A549 (cell line): Measurements from ENCODE around the gene NDUFA8. TPM values are rescaled to one million over a fixed set of nuclear protein-coding genes. Genes with fewer than 3 reads are reported as not detected.

ENCODE experiments used
- ATAC-seq, 2 experiments: fragments of 200-7000 bp in 1 of 2; fragments of >200 bp in 1 of 2; cut with Nextera tagmentation in 1 of 2; cut with Tn5 transposase in 1 of 2; 3 replicates each; pipeline versions ENCODE4 v1.8.0 to v1.9.1; 2018 to 2020; ENCODE audit warnings: mild to moderate bottlenecking in 1 of 2, moderate library complexity in 1 of 2
- CTCF ChIA-PET: fragments of 300-600 bp; sonication (Branson Sonifier 250); formaldehyde crosslinking; extraction: SDS; loops from one replicate; lab custom pipeline; 2021; ENCODE audit warnings: antibody characterized with exemption, inconsistent platforms; lab: Yijun Ruan, JAX
- POLR2A ChIA-PET: fragments of 350-600 bp; formaldehyde crosslinking; extraction: SDS; loops from one replicate; lab custom pipeline; 2021; ENCODE audit warnings: antibody characterized with exemption, inconsistent platforms; lab: Yijun Ruan, JAX
- DNase-seq, 2 experiments: peaks; one replicate each; pipeline versions ENCODE4 v3.0.0 to v3.0.0-alpha.2; 2011 to 2016; ENCODE audit warnings: low read depth in 1 of 2, low spot score in 1 of 2
- FAIRE-seq: peaks from 2 replicates; lab custom pipeline; 2011; peaks lifted over from hg19 to GRCh38; lab: Jason Lieb, UNC
- H3K27ac ChIP-seq, 2 experiments: fragments of >200 bp; sonication (Bioruptor Twin); formaldehyde crosslinking; 3 replicates each; pipeline ENCODE4 v1.5.1; 2016 to 2017
- H3K4me1 ChIP-seq: fragments of >200 bp; sonication (Bioruptor Twin); formaldehyde crosslinking; 3 replicates; pipeline ENCODE4 v1.6.1; 2016
- H3K4me2 ChIP-seq: fragments of >200 bp; sonication (Bioruptor Twin); formaldehyde crosslinking; 3 replicates; pipeline ENCODE4 v1.6.1; 2016
- H3K4me3 ChIP-seq: fragments of >200 bp; sonication (Bioruptor Twin); formaldehyde crosslinking; 3 replicates; pipeline ENCODE4 v1.5.1; 2016
- H3K9me3 ChIP-seq: fragments of >200 bp; sonication (Bioruptor Twin); formaldehyde crosslinking; 3 replicates; pipeline ENCODE4 v1.6.1; 2016
- CTCF ChIP-seq: fragments of >200 bp; sonication (Bioruptor Twin); formaldehyde crosslinking; IDR thresholded peaks from 3 replicates; pipeline ENCODE4 v1.5.1; 2016
- E2F6 ChIP-seq: IDR thresholded peaks from 2 replicates; pipeline ENCODE4 v1.6.1; 2012; ENCODE audit warnings: low read depth, borderline replicate concordance
- EHF ChIP-seq: fragments of 250-450 bp; sonication (Bioruptor Pico); IDR thresholded peaks from 2 replicates; pipeline ENCODE4 v1.5.0; 2020; ENCODE audit warnings: mild to moderate bottlenecking
- FOSL2 ChIP-seq, 2 experiments: fragments of 450-650 bp in 1 of 2; fragments of >200 bp in 1 of 2; sonication (Bioruptor Twin) in 1 of 2; formaldehyde crosslinking; IDR thresholded peaks; 2 replicates each; pipeline versions ENCODE4 v1.5.0 to v1.6.1; 2016 to 2020; ENCODE audit warnings: mild to moderate bottlenecking in 1 of 2, moderate library complexity in 1 of 2
- HES2 ChIP-seq: fragments of >200 bp; sonication (Bioruptor Twin); formaldehyde crosslinking; IDR thresholded peaks from 2 replicates; pipeline ENCODE4 v1.6.1; 2016
- HOXA7 ChIP-seq: fragments of 250-450 bp; sonication (Bioruptor Pico); IDR thresholded peaks from 2 replicates; pipeline ENCODE4 v1.5.0; 2020; ENCODE audit warnings: mild to moderate bottlenecking, moderate library complexity
- JUNB ChIP-seq: fragments of >200 bp; sonication (Bioruptor Twin); formaldehyde crosslinking; IDR thresholded peaks from 2 replicates; pipeline ENCODE4 v1.6.1; 2016
- MAFK ChIP-seq: fragments of 450-650 bp; IDR thresholded peaks from 2 replicates; pipeline ENCODE4 v1.6.1; 2014; ENCODE audit not compliant: partially characterized antibody
- MAZ ChIP-seq: fragments of 150-350 bp; IDR thresholded peaks from 2 replicates; pipeline ENCODE4 v1.6.1; 2014; ENCODE audit warnings: antibody characterized with exemption, low read depth, low read length, borderline replicate concordance
- NPAS2 ChIP-seq: fragments of 250-450 bp; sonication (Bioruptor Pico); IDR thresholded peaks from 2 replicates; pipeline ENCODE4 v1.8.0; 2022; ENCODE audit warnings: mild to moderate bottlenecking, moderate library complexity, borderline replicate concordance
- NR3C1 ChIP-seq: fragments of >200 bp; sonication (Bioruptor Twin); formaldehyde crosslinking; IDR thresholded peaks from 3 replicates; pipeline ENCODE4 v1.6.1; 2017
- PHF8 ChIP-seq: fragments of 200-600 bp; sonication (generic); IDR thresholded peaks from 2 replicates; pipeline ENCODE4 v1.6.1; 2016; ENCODE audit warnings: low read depth, mild to moderate bottlenecking, antibody characterized with exemption, moderate library complexity, borderline replicate concordance
- POLR2A ChIP-seq: IDR thresholded peaks from 2 replicates; pipeline ENCODE4 v1.6.1; 2012; ENCODE audit warnings: mild to moderate bottlenecking, low read length
- RAD21 ChIP-seq, 2 experiments: fragments of >200 bp in 1 of 2; sonication (Bioruptor Twin) in 1 of 2; formaldehyde crosslinking in 1 of 2; IDR thresholded peaks in 1 of 2; conservative IDR thresholded peaks in 1 of 2; 2 replicates in 1 of 2; 3 replicates in 1 of 2; pipeline ENCODE4 v1.6.1; 2012 to 2018; ENCODE audit warnings: inconsistent platforms in 1 of 2
- RCOR1 ChIP-seq: fragments of 150-350 bp; IDR thresholded peaks from 2 replicates; pipeline ENCODE4 v1.6.1; 2014; ENCODE audit warnings: antibody characterized with exemption, low read length, low read depth
- REST ChIP-seq: fragments of 200-600 bp; sonication (generic); IDR thresholded peaks from 2 replicates; pipeline ENCODE4 v1.6.1; 2016; ENCODE audit warnings: antibody characterized with exemption, mild to moderate bottlenecking, moderate library complexity
- WGBS: methylation state at CpG from one replicate; pipeline ENCODE4 v1.1.6; 2017; ENCODE audit errors: missing lambda C conversion rate; 5-methylcytosine and 5-hydroxymethylcytosine counted together
- polyA plus RNA-seq, 4 experiments: library from polyadenylated mRNA; depleted of rRNA in 3 of 4; stranded (reverse); fragments of >200 nt; fragmentation: RNase III in 1 of 4; extraction: RNeasy Plus Mini Kit Qiagen cat#74134 plus additional on column Dnase treatment in 1 of 4; gene quantifications; 2 replicates in 3 of 4; 3 replicates in 1 of 4; pipeline ENCODE4 v1.2.3, GENCODE V29; 2011 to 2017
- TF ChIP-seq, protein P1 (sequence below): fragments of >200 bp; sonication (Bioruptor Twin); formaldehyde crosslinking; IDR thresholded peaks from 3 replicates; pipeline ENCODE4 v1.6.1; 2016

NDUFA8 gene
- polyA plus RNA-seq, 2 of the 4 experiments (the other 2 are of a cell fraction) = 120 to 145 TPM

- TF ChIP-seq PHF8 = no peak
- TF ChIP-seq EHF (CRISPR knock-in tag) = no peak
- TF ChIP-seq MAFK = no peak
- TF ChIP-seq RCOR1 = no peak
- TF ChIP-seq RAD21 (conservative IDR thresholded peaks at IDR 0.05 in 1 of 2, IDR thresholded peaks at IDR 0.05 in 1 of 2) = no peak
- TF ChIP-seq E2F6 = no peak
Measured at GRCh38 chr9:122145592-122145863, 14.1 kb downstream of the NDUFA8 start (continued).

GRCh38 chr9:122144836-122145591, 14.6 kb downstream of the NDUFA8 start:
- Histone ChIP-seq H3K4me1 (no peaks in the 10 kb centered on the region), H3K4me3 (no peak overlapping the region), H3K4me2 (no peak overlapping the region), H3K27ac (no peak overlapping the region), H3K9me3 (no peaks in the 10 kb centered on the region)
- TF ChIP-seq HES2 = no peak
- peak; percentile 43 for TF ChIP-seq CTCF
- DNase-seq (no peak), ATAC-seq (peak; percentile 77 to 79), FAIRE-seq (no peak)
- ChIA-PET CTCF (interaction anchor here (0.6 to 7.8 kb wide), 15 partner anchors 10 to 206 kb away, joined by 3 to 97 read pairs (median 4); partner anchors contain the start of genes MORN5 and NDUFA8), POLR2A (interaction anchor here (1.0 kb wide), 1 partner anchor 26 kb away, joined by 3 read pairs; no protein-coding TSS in a partner anchor)
- WGBS = 84% methylated on average over 3 of the region's 3 CpGs

GRCh38 chr9:122143876-122144405, 15.6 kb downstream of the NDUFA8 start:
- FAIRE-seq (no peak), DNase-seq (no peak), ATAC-seq (no peak)
- Histone ChIP-seq H3K4me1 (no peaks in the 10 kb centered on the region), H3K4me2 (no peak overlapping the region), H3K9me3 (no peaks in the 10 kb centered on the region), H3K4me3 (no peak overlapping the region), H3K27ac (no peak overlapping the region)
- 85% methylated on average over 14 of the region's 14 CpGs for WGBS
- no peak for TF ChIP-seq PHF8
- no peak for TF ChIP-seq JUNB
- TF ChIP-seq NPAS2 (CRISPR knock-in tag) = no peak
- TF ChIP-seq HOXA7 (CRISPR knock-in tag) = no peak
- TF ChIP-seq FOSL2 (IDR thresholded peaks at IDR 0.05) = no peak
- no peak for TF ChIP-seq FOSL2 (CRISPR knock-in tag; IDR thresholded peaks at IDR 0.05)
- no peak for TF ChIP-seq POLR2A
- no peak for TF ChIP-seq MAZ
- CTCF ChIA-PET = interaction anchor here (0.6 to 7.8 kb wide), 10 partner anchors 9 to 207 kb away, joined by 3 to 97 read pairs (median 3); partner anchors contain the start of genes MORN5 and NDUFA8
- POLR2A ChIA-PET = no interaction called here

GRCh38 chr9:122143296-122143695, 16.3 kb downstream of the NDUFA8 start:
- 87% methylated on average over 1 of the region's 1 CpG for WGBS
- DNase-seq = no peak
- Histone ChIP-seq H3K9me3 (no peaks in the 10 kb centered on the region), H3K4me1 (no peaks in the 10 kb centered on the region), H3K4me3 (no peak overlapping the region), H3K27ac (no peak overlapping the region), H3K4me2 (no peak overlapping the region)
- TF ChIP-seq JUNB (no peak), RAD21 (conservative IDR thresholded peaks at IDR 0.05 in 1 of 2, IDR thresholded peaks at IDR 0.05 in 1 of 2) (no peak), HOXA7 (CRISPR knock-in tag) (no peak), CTCF (no peak), E2F6 (no peak), NR3C1 (no peak), REST (no peak)
- TF ChIP-seq, protein P1, sequence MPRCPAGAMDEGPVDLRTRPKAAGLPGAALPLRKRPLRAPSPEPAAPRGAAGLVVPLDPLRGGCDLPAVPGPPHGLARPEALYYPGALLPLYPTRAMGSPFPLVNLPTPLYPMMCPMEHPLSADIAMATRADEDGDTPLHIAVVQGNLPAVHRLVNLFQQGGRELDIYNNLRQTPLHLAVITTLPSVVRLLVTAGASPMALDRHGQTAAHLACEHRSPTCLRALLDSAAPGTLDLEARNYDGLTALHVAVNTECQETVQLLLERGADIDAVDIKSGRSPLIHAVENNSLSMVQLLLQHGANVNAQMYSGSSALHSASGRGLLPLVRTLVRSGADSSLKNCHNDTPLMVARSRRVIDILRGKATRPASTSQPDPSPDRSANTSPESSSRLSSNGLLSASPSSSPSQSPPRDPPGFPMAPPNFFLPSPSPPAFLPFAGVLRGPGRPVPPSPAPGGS = no peak
- no peak for ATAC-seq
- ChIA-PET CTCF (interaction anchor here (1.1 to 7.8 kb wide), 4 partner anchors 9 to 207 kb away, joined by 3 to 97 read pairs (median 4); no protein-coding TSS in a partner anchor), POLR2A (no interaction called here)
- no peak for FAIRE-seq
